ENCODE results near the gene PACRG. TPM values are rescaled to one million over a fixed set of nuclear protein-coding genes. Genes with fewer than 3 reads are reported as not detected.

PACRG gene
- polyA plus RNA-seq, 1 of the 3 experiments (the other 2 are of a cell fraction) = 0.56 TPM

- Histone ChIP-seq H3K79me2 (ENCODE audit: insufficient read depth) (no peaks in the 10 kb centered on the region), H3K4me1 (ENCODE audit: control insufficient read depth in 1 of 2, insufficient read depth in 2 of 2, low read depth in 1 of 2, low read length in 1 of 2) (no peaks in the 10 kb centered on the region), H3K9me2 (no peaks in the 10 kb centered on the region), H3K9me3 (no peaks in the 10 kb centered on the region), H3K4me2 (no peak overlapping the region), H3K9ac (no peak overlapping the region), H3K27ac (ENCODE audit: low read depth in 2 of 2, low read length in 1 of 2) (no peak overlapping the region), H3K36me3 (replicated peaks in 1 of 2; ENCODE audit: control insufficient read depth in 1 of 2, insufficient read depth in 2 of 2, low read length in 1 of 2) (no peaks in the 10 kb centered on the region), H3K4me3 (ENCODE audit: low read depth in 2 of 2, low read length in 1 of 2) (no peak overlapping the region), H3F3A (replicated peaks; ENCODE audit: insufficient read depth) (no peaks in the 10 kb centered on the region), H2AFZ (ENCODE audit: low read depth) (no peak overlapping the region), H3K27me3 (ENCODE audit: insufficient read depth) (no peaks in the 10 kb centered on the region), H4K20me1 (ENCODE audit: insufficient read depth) (no peaks in the 10 kb centered on the region)
- 28% methylated on average over 4 of the region's 4 CpGs for WGBS (ENCODE audit: low lambda C conversion rate)
- no peak for DNase-seq
- ChIA-PET CTCF (no interaction called here), POLR2A (no interaction called here)
- no peak for TF ChIP-seq USF2 (IDR thresholded peaks at IDR 0.05; ENCODE audit: borderline replicate concordance, low read depth, low read length)
These were observed 299.1 kb downstream of the PACRG start for GRCh38 chr6:163026893-163027292.

GRCh38 chr6:163030980-163031379 is 303.2 kb downstream of the PACRG start:
- TF ChIP-seq MAX (IDR thresholded peaks at IDR 0.05; ENCODE audit: low read depth) = no peak
- no peak for TF ChIP-seq PBX3 (IDR thresholded peaks at IDR 0.05)
- TF ChIP-seq IRF3 (IDR thresholded peaks at IDR 0.05; ENCODE audit: low read depth, low read length) = no peak
- DNase-seq = no peak
- Histone ChIP-seq H3K9ac (no peak overlapping the region), H3K27ac (ENCODE audit: low read depth in 2 of 2, low read length in 1 of 2) (no peak overlapping the region), H3K36me3 (replicated peaks in 1 of 2; ENCODE audit: control insufficient read depth in 1 of 2, insufficient read depth in 2 of 2, low read length in 1 of 2) (no peaks in the 10 kb centered on the region), H3F3A (replicated peaks; ENCODE audit: insufficient read depth) (no peaks in the 10 kb centered on the region), H3K27me3 (ENCODE audit: insufficient read depth) (no peaks in the 10 kb centered on the region), H3K4me3 (ENCODE audit: low read depth in 2 of 2, low read length in 1 of 2) (no peak overlapping the region), H4K20me1 (ENCODE audit: insufficient read depth) (no peaks in the 10 kb centered on the region), H3K4me1 (ENCODE audit: control insufficient read depth in 1 of 2, insufficient read depth in 2 of 2, low read depth in 1 of 2, low read length in 1 of 2) (no peaks in the 10 kb centered on the region), H3K9me3 (no peaks in the 10 kb centered on the region), H3K9me2 (no peaks in the 10 kb centered on the region), H3K79me2 (ENCODE audit: insufficient read depth) (no peaks in the 10 kb centered on the region), H2AFZ (ENCODE audit: low read depth) (no peak overlapping the region), H3K4me2 (no peak overlapping the region)
- WGBS (ENCODE audit: low lambda C conversion rate) = 43% methylated on average over 1 of the region's 1 CpG
- CTCF ChIA-PET = no interaction called here
- POLR2A ChIA-PET = no interaction called here

GRCh38 chr6:163031931-163032330 is 304.2 kb downstream of the PACRG start:
- DNase-seq = no peak
- H2AFZ ChIP-seq (ENCODE audit: low read depth) = no peak overlapping the region
- 8% methylated on average over 1 of the region's 1 CpG for WGBS (ENCODE audit: low lambda C conversion rate)
- no peak overlapping the region for H3K27ac ChIP-seq (ENCODE audit: low read depth in 2 of 2, low read length in 1 of 2)
- H3K27me3 ChIP-seq (ENCODE audit: insufficient read depth) = no peaks in the 10 kb centered on the region
- ChIA-PET POLR2A (no interaction called here), CTCF (no interaction called here)
- no peak overlapping the region for H3K9ac ChIP-seq
- no peaks in the 10 kb centered on the region for H3K79me2 ChIP-seq (ENCODE audit: insufficient read depth)
- H3K9me2 ChIP-seq = no peaks in the 10 kb centered on the region
- no peaks in the 10 kb centered on the region for H4K20me1 ChIP-seq (ENCODE audit: insufficient read depth)
- no peak overlapping the region for H3K4me3 ChIP-seq (ENCODE audit: low read depth in 2 of 2, low read length in 1 of 2)
- TF ChIP-seq IRF3 (IDR thresholded peaks at IDR 0.05; ENCODE audit: low read depth, low read length) = no peak
- TF ChIP-seq MXI1 (IDR thresholded peaks at IDR 0.05; ENCODE audit: low read depth, low read length) = no peak
- no peak for TF ChIP-seq CHD2 (IDR thresholded peaks at IDR 0.05; ENCODE audit: low read length, partially characterized antibody)
- no peak overlapping the region for H3K4me2 ChIP-seq
- H3K9me3 ChIP-seq = no peaks in the 10 kb centered on the region
- H3F3A ChIP-seq (replicated peaks; ENCODE audit: insufficient read depth) = no peaks in the 10 kb centered on the region
- H3K4me1 ChIP-seq (ENCODE audit: control insufficient read depth in 1 of 2, insufficient read depth in 2 of 2, low read depth in 1 of 2, low read length in 1 of 2) = no peaks in the 10 kb centered on the region
- H3K36me3 ChIP-seq (replicated peaks in 1 of 2; ENCODE audit: control insufficient read depth in 1 of 2, insufficient read depth in 2 of 2, low read length in 1 of 2) = no peaks in the 10 kb centered on the region
